ENCODE data around the gene TEAD1.

DNA sequence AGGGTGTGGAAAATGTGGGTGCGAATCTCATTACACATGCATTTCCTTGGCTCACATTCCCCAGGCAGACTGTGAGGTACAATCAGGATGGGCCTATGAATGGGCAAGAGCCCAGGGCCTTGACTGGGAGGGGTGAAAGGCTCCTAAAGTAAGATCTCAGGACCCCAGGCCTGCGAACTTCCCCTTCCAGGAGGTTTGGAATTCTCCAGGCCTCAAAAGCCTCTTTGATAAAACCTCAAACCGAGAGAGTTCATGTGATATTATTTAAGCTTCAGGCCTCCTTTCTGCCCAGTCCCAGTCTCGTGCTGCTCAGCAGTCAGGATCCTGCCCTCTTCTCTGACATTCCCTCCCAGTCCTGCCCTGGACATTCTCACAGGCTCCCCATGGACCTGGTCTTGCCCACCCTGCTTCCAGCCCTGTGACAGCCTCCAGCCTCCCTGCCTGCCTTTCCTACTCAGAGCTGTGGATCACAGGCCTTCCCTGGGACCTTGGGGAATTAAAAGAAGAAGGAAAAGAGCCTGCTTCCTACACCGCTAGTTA lies 37.3 kb upstream of the TEAD1 start:
- TF ChIP-seq, protein P1, sequence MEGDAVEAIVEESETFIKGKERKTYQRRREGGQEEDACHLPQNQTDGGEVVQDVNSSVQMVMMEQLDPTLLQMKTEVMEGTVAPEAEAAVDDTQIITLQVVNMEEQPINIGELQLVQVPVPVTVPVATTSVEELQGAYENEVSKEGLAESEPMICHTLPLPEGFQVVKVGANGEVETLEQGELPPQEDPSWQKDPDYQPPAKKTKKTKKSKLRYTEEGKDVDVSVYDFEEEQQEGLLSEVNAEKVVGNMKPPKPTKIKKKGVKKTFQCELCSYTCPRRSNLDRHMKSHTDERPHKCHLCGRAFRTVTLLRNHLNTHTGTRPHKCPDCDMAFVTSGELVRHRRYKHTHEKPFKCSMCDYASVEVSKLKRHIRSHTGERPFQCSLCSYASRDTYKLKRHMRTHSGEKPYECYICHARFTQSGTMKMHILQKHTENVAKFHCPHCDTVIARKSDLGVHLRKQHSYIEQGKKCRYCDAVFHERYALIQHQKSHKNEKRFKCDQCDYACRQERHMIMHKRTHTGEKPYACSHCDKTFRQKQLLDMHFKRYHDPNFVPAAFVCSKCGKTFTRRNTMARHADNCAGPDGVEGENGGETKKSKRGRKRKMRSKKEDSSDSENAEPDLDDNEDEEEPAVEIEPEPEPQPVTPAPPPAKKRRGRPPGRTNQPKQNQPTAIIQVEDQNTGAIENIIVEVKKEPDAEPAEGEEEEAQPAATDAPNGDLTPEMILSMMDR (IDR thresholded peaks at IDR 0.05), result no peak
- TF ChIP-seq SIN3A (IDR thresholded peaks at IDR 0.05; ENCODE audit: borderline replicate concordance, insufficient read depth, low read depth, low read length), result no peak
